ENCODE data around the gene NUP153. TPM values are rescaled to one million over a fixed set of nuclear protein-coding genes. Genes with fewer than 3 reads are reported as not detected.
"Not testable (repeated sequence)": the region's sequence is repeated elsewhere in the genome, so short reads cannot be mapped to it uniquely, and the experiment has no call there.

Gene NUP153
- total RNA-seq, 4 donors from 2014 or later: 35.5 to 42.2 (median 40.5) TPM

- TF ChIP-seq POLR2A (IDR thresholded peaks at IDR 0.05) (no peak), CTCF (IDR thresholded peaks at IDR 0.05) (no peak)
- DNase-seq (ENCODE audit: low spot score in 2 of 2): no peak
- intact Hi-C loops (cut with DNase I; ENCODE audit: low total_unique reads): no loop called here
- 94 to 96% methylated on average over 6 of the region's 6 CpGs for WGBS, 2 donors
- H3K4me3 ChIP-seq (ENCODE audit: low read depth, poor library complexity, severe bottlenecking): no peak overlapping the region
Measured at GRCh38 chr6:17588011-17588410, 118.7 kb downstream of the NUP153 start.

DNA sequence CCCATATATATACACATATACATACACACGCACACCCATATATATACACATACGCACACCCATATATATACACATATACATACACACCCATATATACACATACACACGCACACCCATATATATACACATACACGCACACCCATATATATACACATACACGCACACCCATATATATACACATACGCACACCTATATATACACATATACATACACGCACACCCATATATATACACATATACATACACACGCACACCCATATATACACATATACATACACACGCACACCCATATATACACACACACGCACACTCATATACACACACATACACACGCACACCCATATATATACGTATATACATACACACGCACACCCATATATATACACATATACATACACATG lies 120.1 kb downstream of the NUP153 start:
- DNase-seq (ENCODE audit: low spot score in 2 of 2); H3K4me3 ChIP-seq (ENCODE audit: low read depth, poor library complexity, severe bottlenecking); intact Hi-C loops (cut with DNase I; ENCODE audit: low total_unique reads): not testable (repeated sequence)
- 92 to 94% methylated on average over 13 of the region's 13 CpGs for WGBS, 2 donors

DNA sequence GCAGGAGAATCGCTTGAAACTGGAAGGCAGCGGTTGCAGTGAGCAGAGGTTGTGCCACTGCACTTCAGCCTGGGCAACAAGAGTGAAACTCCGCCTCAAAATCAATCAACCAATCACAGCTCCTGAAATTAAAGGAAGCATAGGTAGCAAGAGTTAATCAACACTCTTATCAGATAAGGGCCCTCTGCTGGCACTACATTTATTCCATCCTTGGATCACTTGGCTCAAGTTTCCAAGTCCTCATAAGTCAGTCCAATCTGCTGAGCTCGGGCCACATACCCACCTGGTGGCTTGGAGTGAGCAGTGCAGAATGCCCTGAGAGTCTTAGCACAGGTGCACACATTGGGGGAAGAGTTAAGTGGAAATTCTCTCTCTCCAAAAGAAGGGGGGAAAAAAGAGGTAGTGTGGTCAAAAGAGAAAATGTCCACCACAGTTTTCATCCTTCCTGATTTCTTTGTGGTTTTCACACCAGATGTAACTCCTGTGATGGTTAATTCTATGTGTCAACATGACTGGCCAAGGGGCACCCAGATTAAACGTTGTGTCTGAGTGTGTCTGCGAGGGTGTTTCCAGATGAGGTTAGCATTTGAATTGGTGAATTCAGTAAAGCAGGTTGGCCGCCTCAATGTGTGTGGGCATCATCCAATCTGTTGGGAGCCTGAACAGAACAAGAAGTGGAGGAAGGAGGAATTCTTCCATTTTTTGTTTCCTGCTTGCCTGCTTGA lies 120.8 kb downstream of the NUP153 start:
- intact Hi-C loops (cut with DNase I; ENCODE audit: low total_unique reads): no loop called here
- no peak for TF ChIP-seq CTCF (IDR thresholded peaks at IDR 0.05)
- no peak for TF ChIP-seq POLR2A (IDR thresholded peaks at IDR 0.05)
- no peak overlapping the region for H3K4me3 ChIP-seq (ENCODE audit: low read depth, poor library complexity, severe bottlenecking)
- no peak for DNase-seq (ENCODE audit: low spot score in 2 of 2)
- WGBS, 2 donors: 77 to 81% methylated on average over 7 of the region's 7 CpGs

GRCh38 chr6:17584241-17584803 lies 122.4 kb downstream of the NUP153 start:
- H3K4me3 ChIP-seq (ENCODE audit: low read depth, poor library complexity, severe bottlenecking): no peak overlapping the region
- TF ChIP-seq POLR2A (IDR thresholded peaks at IDR 0.05) (no peak), CTCF (IDR thresholded peaks at IDR 0.05) (peak in 1 of 3 donors; percentile 81)
- intact Hi-C loops (cut with DNase I; ENCODE audit: low total_unique reads): loop anchor here (5.0 kb wide), 1 partner anchor 427 kb away; no protein-coding TSS in a partner anchor
- DNase-seq (ENCODE audit: low spot score in 2 of 2): peak in 1 of 2 donors; percentile 37
- 7% methylated on average over 7 of the region's 7 CpGs for WGBS, 2 donors

DNA sequence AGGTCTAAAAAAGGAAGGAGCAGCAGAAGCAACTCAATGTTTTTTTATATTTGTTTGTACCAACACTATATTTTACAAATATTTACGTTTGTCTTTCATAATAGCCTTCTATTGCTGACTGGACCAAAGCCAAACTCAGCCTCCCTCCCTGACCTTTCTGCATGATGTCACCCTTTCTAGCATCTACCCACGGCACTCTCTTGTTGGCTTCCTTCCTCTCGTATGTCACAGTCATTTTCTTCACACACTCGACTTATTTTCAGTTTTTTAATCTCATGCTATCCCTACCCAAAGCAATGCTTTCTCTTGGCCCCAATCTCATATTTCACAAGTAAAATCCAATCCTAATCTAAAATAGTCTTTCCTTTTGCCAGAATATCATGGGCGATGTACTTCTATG lies 122.9 kb downstream of the NUP153 start:
- H3K4me3 ChIP-seq (ENCODE audit: low read depth, poor library complexity, severe bottlenecking): no peak overlapping the region
- intact Hi-C loops (cut with DNase I; ENCODE audit: low total_unique reads): loop anchor here (5.0 kb wide), 1 partner anchor 427 kb away; no protein-coding TSS in a partner anchor
- 17 to 27% methylated on average over 5 of the region's 5 CpGs for WGBS, 2 donors
- TF ChIP-seq CTCF (IDR thresholded peaks at IDR 0.05) (no peak), POLR2A (IDR thresholded peaks at IDR 0.05) (no peak)
- DNase-seq (ENCODE audit: low spot score in 2 of 2): no peak

DNA sequence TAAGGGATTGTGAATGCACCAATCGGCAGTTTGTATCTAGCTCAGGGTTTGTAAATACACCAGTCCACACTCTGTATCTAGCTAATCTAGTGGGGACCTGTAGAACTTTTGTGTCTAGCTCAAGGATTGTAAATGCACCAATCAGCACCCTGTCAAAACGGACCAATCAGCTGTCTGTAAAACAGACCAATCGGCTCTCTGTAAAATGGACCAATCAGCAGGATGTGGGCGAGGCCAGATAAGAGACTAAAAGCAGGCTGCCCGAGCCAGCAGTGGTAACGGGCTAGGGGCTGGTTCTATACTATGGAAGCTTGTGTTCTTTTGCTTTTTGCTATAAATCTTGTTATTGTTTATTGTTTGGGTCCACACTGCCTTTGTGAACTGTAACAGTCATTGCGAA lies 125.4 kb downstream of the NUP153 start:
- H3K4me3 ChIP-seq (ENCODE audit: low read depth, poor library complexity, severe bottlenecking); DNase-seq (ENCODE audit: low spot score in 2 of 2): not testable (repeated sequence)
- 91 to 94% methylated on average over 7 of the region's 7 CpGs for WGBS, 2 donors
- intact Hi-C loops (cut with DNase I; ENCODE audit: low total_unique reads): loop anchor here (5.0 kb wide), 1 partner anchor 424 kb away; no protein-coding TSS in a partner anchor

Measured in lower leg skin (tissue), 4 donors.